GM06990 (cell line): Measurements from ENCODE around the gene SERPINA3.
"Not testable (repeated sequence)": the region's sequence is repeated elsewhere in the genome, so short reads cannot be mapped to it uniquely, and the experiment has no call there.

Source experiments
- DNase-seq: peaks from one replicate; pipeline ENCODE4 v3.0.0-alpha.2; 2011; ENCODE audit not compliant: insufficient read length; ENCODE audit errors: extremely low read depth
- H3K27me3 ChIP-seq: replicated peaks from 2 replicates; pipeline ENCODE4 v1.6.0; 2011; ENCODE audit warnings: low read length; ENCODE audit not compliant: control insufficient read depth, insufficient read depth
- H3K36me3 ChIP-seq: 2 replicates; pipeline ENCODE4 v1.5.1; 2011; ENCODE audit warnings: low read length; ENCODE audit not compliant: control insufficient read depth, insufficient read depth
- H3K4me3 ChIP-seq: replicated peaks from 2 replicates; pipeline ENCODE4 v1.5.1; 2011; ENCODE audit warnings: low read depth, mild to moderate bottlenecking, control low read depth, low read length
- TF ChIP-seq, protein P1 (sequence below): IDR thresholded peaks from 2 replicates; pipeline ENCODE4 v1.5.1; 2011; ENCODE audit warnings: low read length, control low read depth, mild to moderate bottlenecking, inconsistent platforms; ENCODE audit not compliant: insufficient read depth, poor library complexity, severe bottlenecking

The SERPINA3 gene

DNA sequence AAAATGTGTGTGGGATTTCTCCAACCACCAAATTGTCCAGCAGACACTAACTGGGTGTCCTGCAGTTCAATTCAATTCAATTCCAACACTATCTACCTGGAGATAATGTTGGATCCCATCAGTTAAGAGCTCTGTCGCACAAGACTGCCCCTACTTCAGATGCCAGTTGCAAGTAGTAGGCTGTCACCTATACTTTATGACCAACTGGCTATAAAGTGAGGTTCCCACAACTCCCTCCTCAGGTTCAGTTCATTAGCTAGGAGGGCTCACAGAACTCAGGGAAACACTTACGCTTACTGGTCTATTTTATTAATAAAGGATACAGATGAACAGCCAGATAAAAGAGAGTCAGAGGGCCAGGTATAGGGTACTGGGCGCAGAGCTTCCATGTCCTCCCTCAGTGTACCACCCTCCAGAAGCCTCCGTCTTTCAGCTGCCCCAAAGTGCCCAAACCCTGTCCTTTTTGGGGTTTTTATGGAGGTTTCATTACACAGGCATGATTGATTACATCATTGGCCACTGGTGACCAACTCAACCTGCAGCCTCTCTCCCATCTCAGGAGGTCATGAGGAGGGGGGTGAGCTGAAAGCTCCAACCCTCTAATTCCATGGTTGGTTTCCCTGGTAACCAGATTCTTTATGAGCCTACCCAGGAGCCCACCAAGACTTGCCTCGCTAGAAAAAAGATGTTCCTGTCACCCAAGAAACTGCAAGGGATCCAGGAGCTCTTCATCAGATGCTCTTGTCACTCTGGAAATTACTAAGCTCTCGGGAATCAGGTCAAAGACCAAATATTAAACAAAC lies 38.5 kb upstream of the SERPINA3 start:
- TF ChIP-seq, protein P1, sequence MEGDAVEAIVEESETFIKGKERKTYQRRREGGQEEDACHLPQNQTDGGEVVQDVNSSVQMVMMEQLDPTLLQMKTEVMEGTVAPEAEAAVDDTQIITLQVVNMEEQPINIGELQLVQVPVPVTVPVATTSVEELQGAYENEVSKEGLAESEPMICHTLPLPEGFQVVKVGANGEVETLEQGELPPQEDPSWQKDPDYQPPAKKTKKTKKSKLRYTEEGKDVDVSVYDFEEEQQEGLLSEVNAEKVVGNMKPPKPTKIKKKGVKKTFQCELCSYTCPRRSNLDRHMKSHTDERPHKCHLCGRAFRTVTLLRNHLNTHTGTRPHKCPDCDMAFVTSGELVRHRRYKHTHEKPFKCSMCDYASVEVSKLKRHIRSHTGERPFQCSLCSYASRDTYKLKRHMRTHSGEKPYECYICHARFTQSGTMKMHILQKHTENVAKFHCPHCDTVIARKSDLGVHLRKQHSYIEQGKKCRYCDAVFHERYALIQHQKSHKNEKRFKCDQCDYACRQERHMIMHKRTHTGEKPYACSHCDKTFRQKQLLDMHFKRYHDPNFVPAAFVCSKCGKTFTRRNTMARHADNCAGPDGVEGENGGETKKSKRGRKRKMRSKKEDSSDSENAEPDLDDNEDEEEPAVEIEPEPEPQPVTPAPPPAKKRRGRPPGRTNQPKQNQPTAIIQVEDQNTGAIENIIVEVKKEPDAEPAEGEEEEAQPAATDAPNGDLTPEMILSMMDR, result no peak
- Histone ChIP-seq H3K27me3 (peaks cover 4% of the 10 kb centered on the region), H3K36me3 (no peaks in the 10 kb centered on the region), H3K4me3 (no peak overlapping the region)
- no peak for DNase-seq

GRCh38 chr14:94574336-94574735 lies 37.9 kb upstream of the SERPINA3 start:
- TF ChIP-seq, protein P1, result no peak
- H3K27me3 ChIP-seq, result peaks cover 4% of the 10 kb centered on the region

GRCh38 chr14:94575730-94576585 lies 36.2 kb upstream of the SERPINA3 start:
- H3K27me3 ChIP-seq, result peaks cover 5% of the 10 kb centered on the region
- DNase-seq, result no peak
- TF ChIP-seq, protein P1, result no peak

More at GRCh38 chr14:94574336-94574735, 37.9 kb upstream of the SERPINA3 start:
- Histone ChIP-seq H3K4me3 (no peak overlapping the region), H3K36me3 (no peaks in the 10 kb centered on the region)
- DNase-seq, result no peak

DNA sequence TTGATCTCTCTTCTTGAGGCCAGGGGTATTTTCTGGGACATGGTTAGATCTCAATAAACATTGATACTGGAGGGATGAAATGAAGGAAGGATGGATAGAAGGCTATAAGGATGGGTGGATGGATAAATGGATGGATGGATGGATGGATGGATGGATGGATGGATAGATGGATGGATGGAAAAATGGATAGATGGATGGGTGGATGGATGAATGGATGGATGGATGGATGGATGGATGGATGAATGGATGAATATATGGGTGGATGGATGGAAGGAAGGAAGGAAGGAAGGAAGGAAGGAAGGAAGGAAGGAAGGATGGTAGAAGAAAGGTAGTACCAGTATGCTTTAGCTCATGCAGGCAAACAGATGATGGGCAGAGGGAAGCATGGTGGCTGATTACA lies 34.7 kb upstream of the SERPINA3 start:
- H3K27me3 ChIP-seq, H3K36me3 ChIP-seq, DNase-seq, H3K4me3 ChIP-seq: not testable (repeated sequence)

More at GRCh38 chr14:94575730-94576585, 36.2 kb upstream of the SERPINA3 start:
- Histone ChIP-seq H3K4me3 (no peak overlapping the region), H3K36me3 (no peaks in the 10 kb centered on the region)

GRCh38 chr14:94578712-94579111 lies 33.5 kb upstream of the SERPINA3 start:
- no peak for DNase-seq
- H3K27me3 ChIP-seq, result peaks cover 5% of the 10 kb centered on the region
- H3K36me3 ChIP-seq, result no peaks in the 10 kb centered on the region
- no peak overlapping the region for H3K4me3 ChIP-seq
- TF ChIP-seq, protein P1, result no peak
